OCI-LY3 (cell line): ENCODE results near the gene USP17L28.
"Not testable (repeated sequence)": the region's sequence is repeated elsewhere in the genome, so short reads cannot be mapped to it uniquely, and the experiment has no call there.

Source experiments
- EZH2phosphoT487 ChIP-seq: fragments of 200-600 bp; shearing (Covaris generic); IDR thresholded peaks from 2 replicates; pipeline ENCODE4 v1.6.1; 2018; ENCODE audit warnings: antibody characterized with exemption, mixed run types, low read depth
- TF ChIP-seq, protein P1 (sequence below): fragments of 200-600, 300-600 bp; sonication (generic); IDR thresholded peaks from 2 replicates; pipeline ENCODE4 v1.5.1; 2014; ENCODE audit warnings: antibody characterized with exemption, low read length, low read depth

GRCh38 chr4:9381012-9381534 is 32.4 kb downstream of the USP17L28 start:
- not testable (repeated sequence) for TF ChIP-seq EZH2phosphoT487
- TF ChIP-seq, protein P1, sequence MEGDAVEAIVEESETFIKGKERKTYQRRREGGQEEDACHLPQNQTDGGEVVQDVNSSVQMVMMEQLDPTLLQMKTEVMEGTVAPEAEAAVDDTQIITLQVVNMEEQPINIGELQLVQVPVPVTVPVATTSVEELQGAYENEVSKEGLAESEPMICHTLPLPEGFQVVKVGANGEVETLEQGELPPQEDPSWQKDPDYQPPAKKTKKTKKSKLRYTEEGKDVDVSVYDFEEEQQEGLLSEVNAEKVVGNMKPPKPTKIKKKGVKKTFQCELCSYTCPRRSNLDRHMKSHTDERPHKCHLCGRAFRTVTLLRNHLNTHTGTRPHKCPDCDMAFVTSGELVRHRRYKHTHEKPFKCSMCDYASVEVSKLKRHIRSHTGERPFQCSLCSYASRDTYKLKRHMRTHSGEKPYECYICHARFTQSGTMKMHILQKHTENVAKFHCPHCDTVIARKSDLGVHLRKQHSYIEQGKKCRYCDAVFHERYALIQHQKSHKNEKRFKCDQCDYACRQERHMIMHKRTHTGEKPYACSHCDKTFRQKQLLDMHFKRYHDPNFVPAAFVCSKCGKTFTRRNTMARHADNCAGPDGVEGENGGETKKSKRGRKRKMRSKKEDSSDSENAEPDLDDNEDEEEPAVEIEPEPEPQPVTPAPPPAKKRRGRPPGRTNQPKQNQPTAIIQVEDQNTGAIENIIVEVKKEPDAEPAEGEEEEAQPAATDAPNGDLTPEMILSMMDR: peak; percentile 11; the same call in 1 of the 2 replicates
